Fibroblast of gingiva (primary cell): Measurements from ENCODE around the gene EMC8.
"Not testable (repeated sequence)": the region's sequence is repeated elsewhere in the genome, so short reads cannot be mapped to it uniquely, and the experiment has no call there.

Source experiments
- DNase-seq: peaks from one replicate; pipeline ENCODE4 v3.0.0-alpha.2; 2011; ENCODE audit warnings: low read depth

The EMC8 gene

GRCh38 chr16:85799497-85800320 is at the start of gene EMC8, which contains the start of gene COX4I1:
Gene EMC8, minus strand, starts transcription at chr16:85799544. Its CDS starts 249 bp downstream, at chr16:85799295.
Gene COX4I1, plus strand, starts transcription at chr16:85799695. Its CDS starts 1,511 bp downstream, at chr16:85801206.
- peak; percentile 95 for DNase-seq

- no peak for DNase-seq
Measured at GRCh38 chr16:85848986-85849385, 49.6 kb upstream of the EMC8 start.

GRCh38 chr16:85847681-85848601 is 48.6 kb upstream of the EMC8 start:
- no peak for DNase-seq

GRCh38 chr16:85847036-85847435 is 47.7 kb upstream of the EMC8 start:
- DNase-seq, result no peak

GRCh38 chr16:85846461-85846860 is 47.1 kb upstream of the EMC8 start:
- DNase-seq, result no peak

- DNase-seq, result no peak
Measured at GRCh38 chr16:85845266-85845665, 45.9 kb upstream of the EMC8 start.

- no peak for DNase-seq
Measured at GRCh38 chr16:85844786-85845185, 45.4 kb upstream of the EMC8 start.

GRCh38 chr16:85844169-85844481 is 44.8 kb upstream of the EMC8 start:
- DNase-seq, result no peak

- DNase-seq, result no peak
Measured at GRCh38 chr16:85843471-85844168, 44.3 kb upstream of the EMC8 start.

- no peak for DNase-seq
Measured at GRCh38 chr16:85842848-85843247, 43.5 kb upstream of the EMC8 start.

- no peak for DNase-seq
Measured at GRCh38 chr16:85842435-85842834, 43.1 kb upstream of the EMC8 start.

- DNase-seq, result no peak
Measured at GRCh38 chr16:85840801-85841200, 41.5 kb upstream of the EMC8 start.

- DNase-seq, result no peak
Measured at GRCh38 chr16:85840395-85840794, 41.1 kb upstream of the EMC8 start.

- no peak for DNase-seq
Measured at GRCh38 chr16:85839681-85840240, 40.4 kb upstream of the EMC8 start.

- DNase-seq, result no peak
Measured at GRCh38 chr16:85838876-85839585, 39.7 kb upstream of the EMC8 start.

- DNase-seq, result no peak
Measured at GRCh38 chr16:85838381-85838780, 39.0 kb upstream of the EMC8 start.

- not testable (repeated sequence) for DNase-seq
Measured at GRCh38 chr16:85837654-85838053, 38.3 kb upstream of the EMC8 start.

GRCh38 chr16:85836706-85837582 is 37.6 kb upstream of the EMC8 start:
- no peak for DNase-seq

GRCh38 chr16:85835956-85836705 is 36.8 kb upstream of the EMC8 start:
- DNase-seq, result no peak
